ENCODE results near the gene TMEM80. TPM values are rescaled to one million over a fixed set of nuclear protein-coding genes. Genes with fewer than 3 reads are reported as not detected.
"Not testable (repeated sequence)": the region's sequence is repeated elsewhere in the genome, so short reads cannot be mapped to it uniquely, and the experiment has no call there.

TMEM80 gene
- total RNA-seq, 4 donors from 2014 or later = 15.3 to 43.9 (median 38.1) TPM

DNA sequence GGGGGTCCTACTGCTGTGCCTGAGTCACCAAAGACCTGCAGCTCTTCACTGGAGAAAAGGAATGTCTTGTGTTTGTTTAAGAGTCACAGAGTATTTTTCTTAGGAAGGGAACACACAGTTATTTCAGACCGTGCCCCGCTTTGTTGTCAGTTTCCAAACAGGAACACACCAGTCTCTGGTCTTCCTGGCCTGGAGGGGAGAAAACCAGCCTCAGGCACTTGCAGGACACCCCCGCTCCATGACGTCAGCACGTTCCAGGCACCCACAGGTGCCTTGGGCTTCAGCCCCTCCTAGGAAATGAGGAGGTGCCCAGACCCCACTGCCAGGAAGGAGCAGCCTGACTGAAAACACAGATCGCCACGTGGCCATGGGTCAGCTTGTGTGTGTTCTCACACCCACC is 6.0 kb upstream of the TMEM80 start:
- peaks cover 0 to 20% (median 15%) of the 10 kb centered on the region in 4 donors for H3K4me1 ChIP-seq
- no peak for TF ChIP-seq EP300 (IDR thresholded peaks at IDR 0.05)
- no peak for TF ChIP-seq POLR2A (IDR thresholded peaks at IDR 0.05)
- TF ChIP-seq CTCF (IDR thresholded peaks at IDR 0.05) = no peak
- H3K36me3 ChIP-seq = peaks cover 0 to 58% (median 0%) of the 10 kb centered on the region in 3 donors
- H3K27me3 ChIP-seq = no peaks in the 10 kb centered on the region
- 78 to 85% methylated on average over 3 to 7 of the region's 7 CpGs for WGBS, 2 donors
- H3K9me3 ChIP-seq = no peaks in the 10 kb centered on the region
- no peak overlapping the region for H3K27ac ChIP-seq
- no peak for DNase-seq (ENCODE audit: low spot score in 2 of 2)
- no peak overlapping the region for H3K4me3 ChIP-seq

- WGBS, 2 donors = 95 to 100% methylated on average over 3 of the region's 3 CpGs
- not testable (repeated sequence) for H3K9me3 ChIP-seq; H3K27me3 ChIP-seq; H3K4me3 ChIP-seq; H3K27ac ChIP-seq; DNase-seq (ENCODE audit: low spot score in 2 of 2)
- H3K36me3 ChIP-seq = peaks cover 0 to 52% (median 0%) of the 10 kb centered on the region in 3 donors
- H3K4me1 ChIP-seq = peaks cover 0 to 20% (median 15%) of the 10 kb centered on the region in 4 donors
These were observed 5.4 kb upstream of the TMEM80 start for GRCh38 chr11:690244-690643.

GRCh38 chr11:690738-691633 is 4.6 kb upstream of the TMEM80 start:
- DNase-seq (ENCODE audit: low spot score in 2 of 2) = no peak
- WGBS, 2 donors = 78% methylated on average over 25 to 26 of the region's 27 CpGs
- Histone ChIP-seq H3K27me3 (no peaks in the 10 kb centered on the region), H3K4me1 (peaks cover 0 to 20% (median 15%) of the 10 kb centered on the region in 4 donors), H3K4me3 (no peak overlapping the region), H3K36me3 (peaks cover 0 to 45% (median 0%) of the 10 kb centered on the region in 3 donors), H3K27ac (no peak overlapping the region), H3K9me3 (no peaks in the 10 kb centered on the region)
- no peak for TF ChIP-seq POLR2A (IDR thresholded peaks at IDR 0.05)
- no peak for TF ChIP-seq CTCF (IDR thresholded peaks at IDR 0.05)
- no peak for TF ChIP-seq EP300 (IDR thresholded peaks at IDR 0.05)

DNA sequence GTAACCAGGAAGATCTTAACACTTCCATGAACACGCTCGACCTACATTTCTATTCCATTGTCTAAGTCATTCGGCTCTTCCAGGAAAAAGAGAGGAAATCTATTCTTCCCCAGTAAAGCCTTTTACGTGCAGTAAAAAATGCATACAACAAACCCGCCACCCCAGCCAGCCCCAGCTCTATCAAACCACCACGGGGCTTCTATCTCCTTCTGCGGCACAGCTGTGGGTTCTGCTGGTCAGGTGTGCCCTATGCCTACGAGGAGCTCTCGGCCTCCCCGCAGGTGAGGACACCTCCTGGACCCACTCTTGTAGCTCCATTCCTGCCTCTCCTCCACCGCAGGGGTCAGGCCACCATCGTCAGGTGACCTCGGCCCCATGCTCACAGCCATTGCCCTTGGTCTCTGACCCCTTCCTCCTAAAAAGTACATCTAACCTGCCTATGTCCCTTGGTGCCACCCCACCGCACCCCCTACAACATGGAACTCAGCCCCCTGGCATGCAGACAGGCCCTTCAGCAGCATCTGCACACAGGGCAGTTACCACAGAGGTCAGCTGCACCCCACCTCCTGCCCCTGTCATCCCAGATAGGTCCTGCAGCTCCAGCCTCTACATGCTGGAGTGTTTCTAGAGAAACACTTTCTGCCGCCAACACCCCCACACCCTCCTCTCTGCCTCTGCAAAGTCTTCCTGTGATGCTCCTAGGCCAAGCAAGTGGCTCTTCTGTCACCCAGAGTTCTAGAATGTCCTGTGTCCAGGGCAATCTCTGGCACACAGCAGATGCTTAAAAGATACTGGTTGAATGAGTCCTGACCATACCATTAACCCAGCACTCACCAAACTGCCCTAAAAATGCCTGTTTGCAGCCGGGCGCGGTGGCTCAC is 3.7 kb upstream of the TMEM80 start:
- no peak for TF ChIP-seq EP300 (IDR thresholded peaks at IDR 0.05)
- TF ChIP-seq POLR2A (IDR thresholded peaks at IDR 0.05) = no peak
- TF ChIP-seq CTCF (IDR thresholded peaks at IDR 0.05) = no peak
- H3K9me3 ChIP-seq = no peaks in the 10 kb centered on the region
- peaks cover 0 to 35% (median 0%) of the 10 kb centered on the region in 3 donors for H3K36me3 ChIP-seq
- no peak for DNase-seq (ENCODE audit: low spot score in 2 of 2)
- 88 to 91% methylated on average over 18 of the region's 18 CpGs for WGBS, 2 donors
- H3K27me3 ChIP-seq = no peaks in the 10 kb centered on the region
- no peak overlapping the region for H3K27ac ChIP-seq
- H3K4me1 ChIP-seq = peaks cover 0 to 27% (median 22%) of the 10 kb centered on the region in 4 donors
- no peak overlapping the region for H3K4me3 ChIP-seq

DNA sequence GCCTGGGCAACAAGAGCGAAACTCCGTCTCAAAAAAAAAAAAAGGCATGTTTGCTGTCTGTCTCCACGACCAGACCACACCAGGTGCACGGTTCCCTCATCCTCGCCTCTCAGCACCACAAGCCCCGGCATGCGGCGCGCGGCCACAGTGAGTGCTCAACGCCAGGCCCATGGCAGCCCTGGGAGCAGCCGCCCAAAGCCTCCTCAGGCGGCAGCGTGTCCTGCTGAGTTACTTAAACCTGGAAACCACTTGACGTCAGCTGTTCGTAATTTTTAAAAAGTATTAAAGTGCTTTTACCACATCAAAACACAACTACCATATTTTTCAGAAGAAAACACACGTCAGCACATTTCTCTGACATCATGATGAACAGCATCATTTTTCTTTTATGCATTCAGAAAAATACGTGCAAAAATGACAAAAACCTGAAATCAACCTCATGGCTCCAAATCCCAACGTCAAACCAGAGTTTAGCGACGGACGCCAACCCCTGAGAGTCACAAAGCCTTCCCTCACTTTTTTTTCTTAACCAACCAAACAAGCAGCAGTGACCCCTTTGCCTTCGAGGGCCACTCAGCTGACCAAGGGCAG is 2.7 kb upstream of the TMEM80 start:
- DNase-seq (ENCODE audit: low spot score in 2 of 2) = no peak

More for the DNA sequence above, 2.7 kb upstream of the TMEM80 start:
- Histone ChIP-seq H3K4me3 (peak overlapping the region in 1 of 4 donors; percentile 64), H3K36me3 (peaks cover 0 to 25% (median 0%) of the 10 kb centered on the region in 3 donors), H3K4me1 (peaks cover 0 to 36% (median 31%) of the 10 kb centered on the region in 4 donors), H3K9me3 (no peaks in the 10 kb centered on the region), H3K27me3 (no peaks in the 10 kb centered on the region), H3K27ac (peak overlapping the region in 3 of 4 donors; percentile 57 to 100 (median 77))
- TF ChIP-seq EP300 (IDR thresholded peaks at IDR 0.05) (no peak), POLR2A (IDR thresholded peaks at IDR 0.05) (no peak), CTCF (IDR thresholded peaks at IDR 0.05) (no peak)
- 68 to 75% methylated on average over 23 of the region's 23 CpGs for WGBS, 2 donors

Data from tibial nerve (tissue), 4 donors.